Erythroblast (primary cell): ENCODE measurements around the gene STAT3.
"Not testable (repeated sequence)": the region's sequence is repeated elsewhere in the genome, so short reads cannot be mapped to it uniquely, and the experiment has no call there.

ENCODE experiments used
- GATA1 ChIP-seq: IDR thresholded peaks from 2 replicates; pipeline ENCODE4 v1.6.1; 2011; ENCODE audit warnings: low read depth, mild to moderate bottlenecking, control low read depth, low read length, moderate library complexity
- POLR2A ChIP-seq: IDR thresholded peaks from 2 replicates; pipeline ENCODE4 v1.6.1; 2011; ENCODE audit warnings: mild to moderate bottlenecking, low read length

DNA sequence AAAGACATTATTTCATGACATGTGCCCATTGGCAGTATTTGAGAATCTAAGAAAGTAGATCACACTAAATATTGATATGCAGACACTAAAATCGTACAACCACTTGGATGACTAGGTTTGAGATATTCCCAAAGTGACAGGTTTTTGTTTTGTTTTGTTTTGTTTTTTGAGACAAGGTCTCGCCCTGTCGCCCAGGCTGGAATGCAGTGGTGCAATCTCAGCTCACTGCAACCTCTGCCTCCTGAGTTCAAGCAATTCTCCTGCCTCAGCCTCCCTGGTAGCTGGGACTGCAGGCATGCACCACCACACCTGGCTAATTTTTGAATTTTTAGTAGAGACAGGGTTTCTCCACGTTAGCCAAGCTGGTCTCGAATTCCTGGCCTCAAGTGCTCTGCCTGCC, 19.9 kb downstream of the STAT3 start:
- TF ChIP-seq POLR2A, GATA1: not testable (repeated sequence)
